Breast epithelium (tissue), 4 donors: ENCODE measurements around the gene ADAM12. TPM values are rescaled to one million over a fixed set of nuclear protein-coding genes. Genes with fewer than 3 reads are reported as not detected.

Experiments
- DNase-seq, 2 donors: peaks; one replicate each; pipeline ENCODE4 v3.0.0-alpha.2; 2019; ENCODE audit warnings: low spot score in 2 of 2
- H3K27ac ChIP-seq, 2 donors: fragments of 200-600 bp; sonication (generic) in 1 of 2; one replicate each; pipeline ENCODE4 v1.5.1; 2016 to 2019; ENCODE audit warnings: mild to moderate bottlenecking in 1 of 2
- H3K27me3 ChIP-seq, 2 donors: fragments of 200-600 bp; sonication (generic) in 1 of 2; one replicate each; pipeline versions ENCODE4 v1.5.1 to v1.6.0; 2017 to 2019; ENCODE audit warnings: control low read depth in 1 of 2, mild to moderate bottlenecking in 1 of 2
- H3K36me3 ChIP-seq: fragments of 200-600 bp; one replicate; pipeline ENCODE4 v1.5.1; 2019
- H3K4me1 ChIP-seq, 2 donors: fragments of 200-600 bp; sonication (generic); one replicate each; pipeline ENCODE4 v1.5.1; 2016 to 2019; ENCODE audit warnings: control low read depth in 1 of 2
- H3K4me3 ChIP-seq, 3 donors: fragments of 200-600 bp; sonication (generic); 1 replicate in 2 of 3; 2 replicates in 1 of 3; pipeline ENCODE4 v1.5.1; 2016 to 2019; ENCODE audit warnings: mild to moderate bottlenecking in 3 of 3, moderate library complexity in 2 of 3
- H3K9me3 ChIP-seq, 2 donors: fragments of 200-600 bp; sonication (generic) in 1 of 2; one replicate each; pipeline ENCODE4 v1.5.1; 2016 to 2019; ENCODE audit warnings: control low read depth in 1 of 2
- CTCF ChIP-seq, 3 donors: fragments of 450-650 bp; IDR thresholded peaks; one replicate each; pipeline ENCODE4 v1.5.1; 2016 to 2017; ENCODE audit warnings: antibody characterized with exemption in 3 of 3, mild to moderate bottlenecking in 3 of 3, moderate library complexity in 3 of 3
- POLR2A ChIP-seq: fragments of 450-650 bp; IDR thresholded peaks from one replicate; pipeline ENCODE4 v1.6.1; 2016; ENCODE audit warnings: antibody characterized with exemption, mild to moderate bottlenecking, moderate library complexity
- POLR2AphosphoS5 ChIP-seq, 3 donors: sonication (generic); formaldehyde crosslinking; IDR thresholded peaks; one replicate each; pipeline ENCODE4 v1.6.1; 2017; ENCODE audit warnings: antibody characterized with exemption in 3 of 3
- intact Hi-C: fragments of 100-400 bp; cut with DNase I; formaldehyde crosslinking; loops from one replicate; pipeline ENCODE4 v1.15.1; 2023; ENCODE audit warnings: low total_unique reads
- total RNA-seq, 3 donors: library from RNA; depleted of rRNA; stranded (reverse); fragments of >200 nt; gene quantifications; one replicate each; pipeline ENCODE4 v1.1.0, GENCODE V29; 2016

The ADAM12 gene
- total RNA-seq, 3 donors from 2014 or later = 8.6 to 16.4 (median 13.9) TPM

- H3K36me3 ChIP-seq = no peaks in the 10 kb centered on the region
- no peak overlapping the region for H3K27ac ChIP-seq
- TF ChIP-seq POLR2A = no peak
- no peak for TF ChIP-seq CTCF (IDR thresholded peaks at IDR 0.05)
- no peak for TF ChIP-seq POLR2AphosphoS5 (IDR thresholded peaks at IDR 0.05)
- no peak overlapping the region for H3K4me3 ChIP-seq
- no peaks in the 10 kb centered on the region for H3K27me3 ChIP-seq
- intact Hi-C loops = no loop called here
- no peaks in the 10 kb centered on the region for H3K9me3 ChIP-seq
- DNase-seq = no peak
- no peaks in the 10 kb centered on the region for H3K4me1 ChIP-seq
Observed at GRCh38 chr10:126272526-126272925, 115.8 kb downstream of the ADAM12 start.

GRCh38 chr10:126270111-126270510, 118.2 kb downstream of the ADAM12 start:
- Histone ChIP-seq H3K4me1 (no peaks in the 10 kb centered on the region), H3K36me3 (no peaks in the 10 kb centered on the region), H3K4me3 (no peak overlapping the region), H3K27me3 (no peaks in the 10 kb centered on the region), H3K9me3 (no peaks in the 10 kb centered on the region), H3K27ac (no peak overlapping the region)
- DNase-seq = no peak
- intact Hi-C loops = no loop called here
- no peak for TF ChIP-seq CTCF (IDR thresholded peaks at IDR 0.05)
- no peak for TF ChIP-seq POLR2A
- TF ChIP-seq POLR2AphosphoS5 (IDR thresholded peaks at IDR 0.05) = no peak

GRCh38 chr10:126268013-126268920, 120.0 kb downstream of the ADAM12 start:
- no peak overlapping the region for H3K4me3 ChIP-seq

GRCh38 chr10:126264102-126265018, 123.9 kb downstream of the ADAM12 start:
- H3K4me1 ChIP-seq = peaks cover 5 to 7% of the 10 kb centered on the region in 2 donors

More at GRCh38 chr10:126268013-126268920, 120.0 kb downstream of the ADAM12 start:
- Histone ChIP-seq H3K27me3 (no peaks in the 10 kb centered on the region), H3K36me3 (no peaks in the 10 kb centered on the region), H3K4me1 (peaks cover 0 to 7% of the 10 kb centered on the region in 2 donors), H3K27ac (no peak overlapping the region), H3K9me3 (no peaks in the 10 kb centered on the region)
- no peak for DNase-seq
- intact Hi-C loops = no loop called here
- TF ChIP-seq POLR2A = no peak
- TF ChIP-seq CTCF (IDR thresholded peaks at IDR 0.05) = no peak
- no peak for TF ChIP-seq POLR2AphosphoS5 (IDR thresholded peaks at IDR 0.05)

More at GRCh38 chr10:126264102-126265018, 123.9 kb downstream of the ADAM12 start:
- Histone ChIP-seq H3K36me3 (no peaks in the 10 kb centered on the region), H3K27ac (peak overlapping the region; percentile 64 to 79), H3K4me3 (peak overlapping the region in 2 of 3 donors; percentile 11 to 26), H3K27me3 (no peaks in the 10 kb centered on the region), H3K9me3 (no peaks in the 10 kb centered on the region)
- no peak for DNase-seq
- TF ChIP-seq CTCF (IDR thresholded peaks at IDR 0.05) = no peak
- peak in 1 of 3 donors; percentile 8 for TF ChIP-seq POLR2AphosphoS5 (IDR thresholded peaks at IDR 0.05)
- no peak for TF ChIP-seq POLR2A
- intact Hi-C loops = no loop called here
